T-helper 2 cell treated with Interferon-gamma antibody and Interleukin-4, amounts not matched to agents 5 μg/mL and 100 μg/mL, for 36 hours (primary cell): Measurements from ENCODE around the gene TFF2.

Source experiments
- DNase-seq: peaks from one replicate; pipeline ENCODE4 v3.0.0; 2021; ENCODE audit warnings: low spot score
- H3K27ac Mint-ChIP-seq: one replicate; pipeline ENCODE4 v1.8.0; 2021; ENCODE audit warnings: mild to moderate bottlenecking, mixed read lengths
- H3K27me3 Mint-ChIP-seq: one replicate; pipeline ENCODE4 v1.8.0; 2021; ENCODE audit warnings: low read depth, mixed read lengths
- H3K36me3 Mint-ChIP-seq: one replicate; pipeline ENCODE4 v1.8.0; 2021; ENCODE audit warnings: low read depth, mixed read lengths
- H3K4me1 Mint-ChIP-seq: one replicate; pipeline ENCODE4 v1.8.0; 2021; ENCODE audit warnings: low read depth, mixed read lengths
- H3K4me3 Mint-ChIP-seq: one replicate; pipeline ENCODE4 v1.8.0; 2022; ENCODE audit warnings: mild to moderate bottlenecking, moderate library complexity, mixed read lengths
- H3K9me3 Mint-ChIP-seq: one replicate; pipeline ENCODE4 v1.8.0; 2021; ENCODE audit warnings: mixed read lengths

TFF2 gene

DNA sequence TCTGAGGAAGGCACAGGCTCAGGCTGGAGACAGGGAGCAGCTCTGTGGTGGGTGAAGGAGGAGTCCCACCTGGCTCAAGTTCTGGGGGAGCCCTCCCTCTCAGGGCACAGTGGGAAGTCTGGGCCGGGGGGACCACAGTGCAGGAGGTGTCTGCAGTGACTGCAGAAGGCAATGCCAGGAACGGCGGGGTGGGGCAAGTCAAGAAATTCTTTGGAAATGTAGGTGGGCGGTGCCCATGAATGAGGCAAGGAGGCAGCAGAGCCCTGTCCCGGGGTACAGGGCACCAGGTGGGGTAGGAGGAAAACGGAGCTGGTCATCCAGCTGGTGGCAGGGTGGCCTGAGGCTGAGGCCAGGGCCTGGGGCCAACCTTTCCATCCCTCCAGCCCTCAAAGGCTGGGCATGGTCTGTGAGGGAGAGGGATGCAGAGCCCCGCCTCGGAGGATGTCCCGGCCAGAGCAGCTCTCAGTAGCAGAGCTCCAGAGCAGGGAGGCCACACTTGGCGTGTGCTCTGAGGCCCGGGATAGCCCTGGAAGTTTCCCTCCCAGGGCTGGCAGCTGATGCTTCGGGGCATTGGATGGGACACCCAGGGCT lies 40.3 kb downstream of the TFF2 start:
- Mint-ChIP-seq H3K4me1 (peaks cover 7% of the 10 kb centered on the region), H3K36me3 (no peaks in the 10 kb centered on the region), H3K9me3 (no peaks in the 10 kb centered on the region), H3K27ac (no peak overlapping the region), H3K27me3 (peaks cover 5% of the 10 kb centered on the region), H3K4me3 (no peak overlapping the region)
- no peak for DNase-seq

DNA sequence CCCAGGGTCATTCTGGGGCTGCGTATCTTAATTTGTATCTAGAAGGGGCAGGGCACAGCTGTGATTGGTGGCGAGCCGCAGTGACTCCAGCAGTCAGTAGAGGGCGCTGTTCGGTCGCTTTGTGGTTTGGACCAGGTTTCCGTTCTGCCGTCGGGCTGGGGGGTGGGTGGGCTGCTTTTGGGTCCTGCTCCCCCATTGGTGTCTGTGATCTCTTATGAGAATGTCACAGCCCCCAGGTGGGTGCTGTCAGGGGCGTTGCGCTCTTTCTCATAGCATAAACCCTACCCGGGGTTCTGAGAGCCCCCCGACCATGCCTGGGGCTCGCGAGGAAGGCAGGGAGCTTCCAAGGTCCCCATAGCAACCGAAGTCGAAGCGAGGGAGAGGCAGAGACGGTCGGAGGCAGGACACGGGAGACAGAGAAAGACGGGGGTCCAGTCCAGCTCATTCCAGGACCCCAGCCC lies 41.0 kb downstream of the TFF2 start:
- H3K36me3 Mint-ChIP-seq: no peaks in the 10 kb centered on the region
- peak; percentile 54 for DNase-seq

DNA sequence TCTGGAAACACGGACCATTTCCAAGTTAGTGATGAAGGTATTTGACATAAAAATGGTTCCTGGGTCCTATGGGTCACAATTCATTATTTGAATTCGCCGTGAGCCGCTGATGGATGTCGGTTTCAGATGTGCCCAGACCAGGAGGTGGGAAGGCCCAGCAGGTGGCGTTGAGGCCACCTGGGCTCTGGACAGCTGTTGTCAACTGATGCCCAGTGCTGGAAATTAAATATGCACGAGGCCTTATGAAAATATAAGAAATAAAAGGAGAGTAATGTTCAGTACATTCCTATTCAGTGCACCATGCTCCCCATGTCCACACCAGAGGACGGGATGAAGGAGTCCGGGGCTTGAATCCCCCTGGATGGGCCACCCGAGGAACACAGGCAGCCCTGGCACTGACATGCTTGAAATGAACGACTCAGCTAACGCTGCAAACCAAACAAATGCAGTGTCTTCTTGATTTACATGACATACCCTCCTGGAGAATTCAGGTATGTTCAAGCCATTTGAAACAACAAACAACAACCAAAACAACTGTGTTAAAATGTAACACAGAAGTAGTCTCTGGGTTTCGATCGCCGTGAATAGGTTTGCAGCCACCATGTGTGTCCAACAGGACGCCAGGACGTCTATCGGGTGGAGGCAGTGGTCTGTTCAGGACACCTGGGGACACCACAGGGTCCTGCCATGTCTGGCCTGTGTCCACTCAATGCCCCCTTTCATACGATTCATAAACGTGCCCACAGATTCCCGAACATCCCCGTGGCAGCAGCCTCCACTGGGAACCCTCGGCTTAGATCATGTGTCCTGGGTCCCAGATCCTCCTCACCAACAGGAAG lies 41.7 kb downstream of the TFF2 start:
- Mint-ChIP-seq H3K9me3 (no peaks in the 10 kb centered on the region), H3K27ac (no peak overlapping the region), H3K27me3 (peaks cover 5% of the 10 kb centered on the region), H3K4me1 (peaks cover 7% of the 10 kb centered on the region), H3K4me3 (no peak overlapping the region), H3K36me3 (no peaks in the 10 kb centered on the region)
- no peak for DNase-seq

More for the DNA sequence above, 41.0 kb downstream of the TFF2 start:
- Mint-ChIP-seq H3K27me3 (peaks cover 5% of the 10 kb centered on the region), H3K4me3 (peak overlapping the region; percentile 7), H3K4me1 (peaks cover 7% of the 10 kb centered on the region), H3K9me3 (no peaks in the 10 kb centered on the region), H3K27ac (no peak overlapping the region)

GRCh38 chr21:42308161-42308913 lies 42.5 kb downstream of the TFF2 start:
- Mint-ChIP-seq H3K36me3 (no peaks in the 10 kb centered on the region), H3K4me3 (no peak overlapping the region), H3K4me1 (peaks cover 7% of the 10 kb centered on the region), H3K27ac (no peak overlapping the region), H3K27me3 (peaks cover 5% of the 10 kb centered on the region), H3K9me3 (no peaks in the 10 kb centered on the region)
- DNase-seq: no peak

DNA sequence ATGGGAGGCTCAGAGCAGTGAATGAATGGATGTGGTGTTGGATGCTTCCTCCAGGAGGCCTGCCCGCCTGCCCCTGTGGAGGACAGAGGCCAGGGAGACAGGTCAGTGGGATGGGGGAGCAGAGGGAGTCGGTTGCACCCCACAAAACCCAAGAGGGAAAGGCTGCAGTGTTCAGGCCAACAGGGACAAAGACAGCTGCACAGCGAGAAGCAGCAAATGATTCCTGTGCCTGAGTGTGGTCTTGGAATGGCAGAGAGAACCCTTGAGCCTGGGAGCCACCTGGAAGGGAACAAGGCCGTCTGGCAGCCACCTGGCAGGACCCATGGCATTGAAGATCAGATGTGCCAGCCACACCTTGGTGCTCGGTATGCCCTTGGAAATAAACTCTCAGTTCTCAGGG lies 43.7 kb downstream of the TFF2 start:
- H3K36me3 Mint-ChIP-seq: no peaks in the 10 kb centered on the region
- no peak overlapping the region for H3K4me3 Mint-ChIP-seq
- H3K9me3 Mint-ChIP-seq: no peaks in the 10 kb centered on the region
- H3K27ac Mint-ChIP-seq: no peak overlapping the region
- H3K27me3 Mint-ChIP-seq: peaks cover 5% of the 10 kb centered on the region
- DNase-seq: no peak
- H3K4me1 Mint-ChIP-seq: peaks cover 7% of the 10 kb centered on the region

GRCh38 chr21:42306366-42307035 lies 44.3 kb downstream of the TFF2 start:
- Mint-ChIP-seq H3K27ac (no peak overlapping the region), H3K4me1 (peaks cover 7% of the 10 kb centered on the region), H3K4me3 (no peak overlapping the region), H3K9me3 (no peaks in the 10 kb centered on the region), H3K27me3 (peaks cover 5% of the 10 kb centered on the region), H3K36me3 (no peaks in the 10 kb centered on the region)
- no peak for DNase-seq

DNA sequence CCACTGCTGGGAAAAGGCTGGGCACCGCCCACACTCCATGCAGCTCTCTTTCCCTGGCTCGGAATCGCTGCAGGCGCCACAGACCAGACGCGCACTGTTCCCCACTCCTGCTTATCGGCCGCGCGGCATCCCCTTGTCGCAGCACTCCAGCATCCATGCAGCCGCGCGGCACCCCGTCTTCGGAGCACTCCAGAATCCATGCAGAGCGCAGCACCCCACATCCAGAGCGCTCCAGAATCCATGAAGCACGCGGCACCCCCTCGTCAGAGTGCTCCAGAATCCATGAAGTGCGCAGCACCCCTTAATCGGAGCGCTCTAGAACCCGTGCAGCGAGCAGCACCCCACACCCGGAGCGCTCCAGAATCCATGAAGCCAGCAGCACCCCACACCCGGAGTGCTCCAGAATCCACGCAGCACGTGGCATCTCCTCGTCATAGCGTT lies 45.1 kb downstream of the TFF2 start:
- Mint-ChIP-seq H3K27ac (no peak overlapping the region), H3K4me3 (no peak overlapping the region), H3K4me1 (peaks cover 7% of the 10 kb centered on the region), H3K36me3 (no peaks in the 10 kb centered on the region), H3K27me3 (peaks cover 5% of the 10 kb centered on the region), H3K9me3 (no peaks in the 10 kb centered on the region)
- DNase-seq: no peak

DNA sequence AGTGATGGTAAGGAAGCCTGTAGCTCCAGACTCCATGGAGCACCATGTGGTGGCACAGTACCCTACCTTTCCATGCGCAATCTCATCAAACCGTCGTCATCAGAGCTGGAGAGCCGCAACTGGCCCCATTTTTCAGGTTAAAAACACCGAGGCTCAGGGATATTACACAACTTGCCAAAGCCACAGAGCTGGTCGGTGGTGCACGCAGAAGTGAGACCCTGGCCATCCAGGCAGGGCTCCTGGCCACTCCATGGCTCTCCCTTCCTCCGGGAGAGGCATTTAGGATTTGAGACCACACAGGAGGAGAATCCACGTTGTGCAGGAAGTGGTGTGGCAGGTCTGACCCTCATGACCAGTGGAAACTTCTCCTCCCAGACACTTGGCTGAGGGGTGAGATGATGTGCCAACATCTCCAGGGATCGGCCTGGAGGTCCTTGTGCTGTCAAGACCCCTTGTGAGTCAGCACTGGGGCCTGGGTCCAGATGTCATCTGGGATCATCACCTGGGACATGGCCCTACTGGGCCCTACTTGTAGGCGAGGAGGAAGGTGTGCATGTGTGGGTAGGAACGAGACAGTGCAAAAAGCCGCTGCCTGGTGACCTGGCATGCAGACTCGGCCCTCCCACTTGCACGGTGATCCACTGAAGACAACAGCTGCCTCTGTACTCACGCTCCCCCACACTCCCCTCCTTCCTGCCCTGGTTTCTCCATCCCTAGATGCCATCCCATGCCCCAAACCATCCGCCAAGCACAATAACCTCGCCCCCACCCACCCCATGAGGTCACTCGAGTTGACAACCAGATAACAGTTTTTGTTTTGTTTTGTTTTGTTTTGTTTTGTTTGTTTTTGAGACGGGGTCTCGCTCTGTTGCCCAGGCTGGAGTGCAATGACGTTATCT lies 46.0 kb downstream of the TFF2 start:
- no peak for DNase-seq
- H3K36me3 Mint-ChIP-seq: no peaks in the 10 kb centered on the region
- H3K27me3 Mint-ChIP-seq: peaks cover 5% of the 10 kb centered on the region
- peaks cover 12% of the 10 kb centered on the region for H3K4me1 Mint-ChIP-seq
- H3K9me3 Mint-ChIP-seq: no peaks in the 10 kb centered on the region
- no peak overlapping the region for H3K27ac Mint-ChIP-seq
- no peak overlapping the region for H3K4me3 Mint-ChIP-seq

- no peak overlapping the region for H3K27ac Mint-ChIP-seq
- peaks cover 5% of the 10 kb centered on the region for H3K27me3 Mint-ChIP-seq
- no peaks in the 10 kb centered on the region for H3K9me3 Mint-ChIP-seq
- H3K36me3 Mint-ChIP-seq: no peaks in the 10 kb centered on the region
- no peak for DNase-seq
- no peak overlapping the region for H3K4me3 Mint-ChIP-seq
- H3K4me1 Mint-ChIP-seq: peaks cover 17% of the 10 kb centered on the region
These were observed 47.4 kb downstream of the TFF2 start for GRCh38 chr21:42303443-42303842.

DNA sequence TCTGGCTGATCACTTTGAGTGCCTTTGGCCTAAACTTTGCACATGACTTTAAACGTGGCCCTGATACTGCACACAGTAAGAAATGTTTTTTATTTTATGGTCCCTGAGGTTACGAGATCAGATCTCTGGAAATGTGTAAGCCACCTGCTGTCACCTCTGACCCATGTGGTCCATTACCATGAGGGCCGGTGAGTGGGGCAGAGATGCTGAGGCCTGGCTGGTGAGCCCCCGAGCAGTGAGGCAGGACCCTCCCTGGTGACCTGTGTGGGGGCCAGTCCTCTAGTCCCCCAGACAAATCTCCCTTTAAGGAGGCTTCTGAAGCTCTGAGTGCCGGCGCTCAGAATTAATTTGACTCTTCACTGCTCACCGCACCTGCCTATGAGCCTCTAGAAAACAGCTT lies 48.0 kb downstream of the TFF2 start:
- H3K4me3 Mint-ChIP-seq: no peak overlapping the region
- DNase-seq: no peak

GRCh38 chr21:42302076-42302650 lies 48.6 kb downstream of the TFF2 start:
- Mint-ChIP-seq H3K27me3 (peaks cover 5% of the 10 kb centered on the region), H3K4me1 (peaks cover 19% of the 10 kb centered on the region), H3K27ac (no peak overlapping the region), H3K36me3 (no peaks in the 10 kb centered on the region), H3K9me3 (no peaks in the 10 kb centered on the region), H3K4me3 (no peak overlapping the region)
- no peak for DNase-seq

More for the DNA sequence above, 48.0 kb downstream of the TFF2 start:
- Mint-ChIP-seq H3K36me3 (no peaks in the 10 kb centered on the region), H3K4me1 (peaks cover 19% of the 10 kb centered on the region), H3K27me3 (peaks cover 5% of the 10 kb centered on the region), H3K9me3 (no peaks in the 10 kb centered on the region), H3K27ac (no peak overlapping the region)

DNA sequence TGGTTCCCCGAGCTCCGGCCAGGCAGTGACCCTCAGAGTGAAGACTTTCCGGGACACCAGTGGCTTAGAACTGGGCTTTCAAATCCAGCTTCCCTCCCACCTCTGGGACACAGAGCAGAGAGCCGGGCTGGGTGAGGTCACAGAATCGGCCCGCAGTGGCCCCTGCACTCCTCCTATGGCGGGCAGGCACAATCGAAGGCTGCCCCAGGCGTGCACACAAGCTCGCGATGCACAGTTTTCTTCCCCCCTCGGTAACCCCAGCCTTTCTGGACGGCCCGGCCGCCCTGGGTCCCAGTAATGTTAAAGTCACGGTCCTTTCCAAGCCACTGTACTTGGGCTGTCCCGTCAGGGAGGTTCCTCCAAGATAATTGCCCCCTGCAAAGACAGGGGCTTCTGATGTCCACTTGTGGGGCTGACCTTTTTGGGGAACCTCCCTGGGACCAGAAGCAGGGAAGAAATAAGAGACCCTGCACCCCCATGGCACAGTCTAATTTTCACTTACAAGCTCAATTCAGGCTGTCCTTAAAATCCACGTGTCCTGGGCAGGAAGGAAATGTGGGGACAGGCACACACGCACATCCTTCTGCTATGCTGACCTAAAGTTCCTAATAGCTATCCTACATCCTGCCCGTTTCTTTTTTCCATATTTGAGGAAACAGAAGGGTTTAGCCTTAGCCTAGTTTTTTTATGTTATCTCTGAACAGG lies 49.3 kb downstream of the TFF2 start:
- no peaks in the 10 kb centered on the region for H3K9me3 Mint-ChIP-seq
- H3K27me3 Mint-ChIP-seq: peaks cover under 1% of the 10 kb centered on the region
- no peak for DNase-seq
- no peak overlapping the region for H3K4me3 Mint-ChIP-seq
- H3K36me3 Mint-ChIP-seq: no peaks in the 10 kb centered on the region
- peaks cover 19% of the 10 kb centered on the region for H3K4me1 Mint-ChIP-seq
- no peak overlapping the region for H3K27ac Mint-ChIP-seq
